Stimulated activated CD4-positive, alpha-beta T cell treated with anti-CD3 and anti-CD28 coated beads, Interleukin-4, amount 100 ng/mL, for 4 hours (primary cell): ENCODE results near the gene BCAN.

ENCODE experiments used
- DNase-seq, 2 experiments: peaks; one replicate each; pipeline ENCODE4 v3.0.0-alpha.2; 2020

The BCAN gene

DNA sequence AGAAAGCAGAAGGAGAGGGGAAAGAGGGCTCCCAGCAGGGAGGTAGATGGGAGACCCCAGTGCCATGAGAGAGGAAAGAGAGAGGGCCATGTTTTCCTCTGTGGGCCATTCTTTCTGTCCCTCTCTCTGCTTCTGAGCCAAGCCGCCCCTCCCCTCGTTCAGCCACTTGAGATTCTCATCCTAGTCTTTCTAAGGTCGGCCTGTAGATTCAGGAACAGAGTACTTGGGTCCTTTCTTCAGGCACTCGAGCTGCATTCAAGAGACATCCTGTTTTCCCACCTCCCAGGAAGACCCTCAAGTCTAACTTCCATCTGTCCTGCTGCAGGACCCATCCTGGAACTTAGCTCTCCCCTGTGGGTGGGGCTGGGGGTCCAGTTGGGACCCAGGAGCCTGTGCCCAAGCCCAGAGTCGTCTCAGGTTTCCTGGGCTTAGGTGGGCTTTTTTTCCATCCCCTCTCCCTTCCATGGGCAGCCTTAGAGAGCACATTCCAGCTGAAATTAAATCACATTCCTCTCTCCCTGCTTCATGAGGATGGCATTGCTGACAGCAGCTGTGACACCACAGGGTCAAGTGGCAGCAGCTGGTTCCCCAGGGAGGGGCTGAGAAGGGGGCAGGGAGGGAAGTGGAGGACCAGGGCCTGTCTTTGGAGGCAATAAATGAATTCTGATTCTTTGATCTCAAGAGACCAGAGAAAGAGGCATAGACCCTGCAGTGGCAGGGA lies 22.3 kb downstream of the BCAN start:
- no peak for DNase-seq

DNA sequence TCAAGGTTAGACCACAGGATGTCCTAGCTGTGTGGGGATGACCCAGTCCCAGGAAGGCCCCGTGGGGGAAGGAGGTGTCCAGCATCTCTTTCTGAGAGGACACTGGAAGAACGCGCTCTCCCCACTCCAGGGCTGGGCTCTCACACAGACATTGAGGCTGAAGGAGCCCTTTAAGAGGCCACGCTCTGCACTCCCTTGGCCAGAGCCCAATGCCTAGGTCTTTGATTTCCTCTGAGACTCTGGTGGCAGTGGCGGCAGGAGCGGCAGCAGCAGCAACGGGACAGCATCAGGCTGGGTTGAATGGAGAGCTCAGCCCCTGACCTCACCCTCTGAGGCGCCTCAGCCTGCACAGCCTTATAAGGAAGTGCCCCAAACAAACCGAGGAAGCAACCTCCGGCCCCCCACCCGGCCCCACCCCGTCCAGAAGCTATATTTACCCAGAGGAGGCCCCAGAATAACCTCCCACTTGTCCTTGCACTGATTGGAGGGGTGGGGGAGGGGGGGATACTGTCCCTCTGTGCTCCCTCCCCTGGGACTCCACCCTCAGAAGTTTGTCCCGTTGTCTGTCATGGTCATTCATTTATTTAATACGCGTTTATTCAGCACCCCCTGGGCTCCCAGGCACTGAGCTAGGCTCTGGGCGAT lies 23.0 kb downstream of the BCAN start:
- DNase-seq, result no peak

DNA sequence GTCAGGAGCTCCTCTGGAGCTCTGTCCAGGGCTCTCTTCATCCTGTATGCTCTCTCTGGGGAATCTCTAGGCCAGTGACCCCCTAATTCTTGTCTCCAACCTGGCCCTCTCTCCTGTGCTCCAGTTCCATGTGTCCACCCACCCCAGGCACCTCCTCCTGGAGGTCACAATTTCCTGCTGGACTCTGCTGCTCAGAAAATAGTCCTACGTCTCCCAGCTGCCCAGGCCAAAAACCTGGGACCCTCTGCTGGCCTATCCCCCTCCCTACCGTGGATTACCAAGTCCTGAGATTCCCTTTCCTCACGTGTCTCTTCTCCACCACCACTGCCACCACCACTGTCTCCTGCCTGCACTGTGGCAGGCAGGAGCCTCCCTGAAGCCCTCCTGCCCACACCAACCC lies 23.6 kb downstream of the BCAN start:
- DNase-seq, result no peak

DNA sequence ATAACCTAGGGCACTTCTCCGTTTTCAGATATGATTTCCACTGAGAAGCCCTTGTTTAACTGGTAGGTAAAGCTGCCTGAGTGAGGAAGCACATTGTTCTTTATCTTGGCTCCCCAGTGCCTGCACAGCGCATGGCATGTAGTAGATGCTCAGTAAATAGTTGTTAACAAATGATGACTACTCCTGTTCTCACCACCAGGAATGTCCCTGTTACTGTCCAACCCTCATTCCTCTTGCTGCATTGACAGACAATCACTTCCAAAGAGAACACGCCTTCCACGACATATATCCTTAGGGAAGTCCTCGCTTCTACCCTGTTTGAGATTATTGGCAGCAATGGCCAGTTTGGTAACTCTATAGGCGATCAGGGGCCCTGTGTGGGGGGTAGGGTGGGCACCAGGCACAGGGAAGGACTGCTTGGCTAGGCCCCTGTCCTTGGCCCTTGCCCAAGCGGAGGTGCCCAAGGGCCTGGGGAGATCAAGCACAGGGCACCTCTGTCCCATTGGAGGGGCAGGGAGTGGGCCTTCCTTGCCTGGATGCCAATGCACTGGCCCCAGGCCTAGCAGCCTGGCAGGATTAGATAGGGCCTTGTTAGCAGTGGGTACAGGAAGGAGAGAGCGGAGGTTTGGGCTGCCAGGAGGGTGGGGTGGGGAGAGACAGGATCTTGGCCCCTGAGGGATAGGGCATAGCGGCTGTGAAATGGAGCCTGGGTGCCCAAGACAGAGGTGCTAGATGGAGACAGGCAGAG lies 25.1 kb downstream of the BCAN start:
- DNase-seq, result no peak

DNA sequence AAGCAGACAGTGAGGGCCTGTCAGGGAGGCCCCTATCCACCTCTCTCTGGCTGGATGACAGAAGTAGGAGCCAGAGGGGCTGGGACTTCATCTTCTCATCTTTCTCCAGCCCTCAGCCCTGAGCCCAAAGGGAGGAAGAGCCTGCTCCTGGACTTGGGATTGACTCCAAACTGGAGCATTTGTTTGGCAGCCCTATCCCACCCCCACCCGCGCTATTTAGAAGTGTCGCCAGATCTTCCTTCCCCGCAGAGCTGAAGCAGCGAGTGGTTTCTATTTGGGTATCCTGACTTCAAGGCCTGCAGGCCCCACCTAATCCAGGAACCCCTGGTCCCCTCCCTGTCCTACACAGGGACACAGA lies 25.7 kb downstream of the BCAN start:
- no peak for DNase-seq

DNA sequence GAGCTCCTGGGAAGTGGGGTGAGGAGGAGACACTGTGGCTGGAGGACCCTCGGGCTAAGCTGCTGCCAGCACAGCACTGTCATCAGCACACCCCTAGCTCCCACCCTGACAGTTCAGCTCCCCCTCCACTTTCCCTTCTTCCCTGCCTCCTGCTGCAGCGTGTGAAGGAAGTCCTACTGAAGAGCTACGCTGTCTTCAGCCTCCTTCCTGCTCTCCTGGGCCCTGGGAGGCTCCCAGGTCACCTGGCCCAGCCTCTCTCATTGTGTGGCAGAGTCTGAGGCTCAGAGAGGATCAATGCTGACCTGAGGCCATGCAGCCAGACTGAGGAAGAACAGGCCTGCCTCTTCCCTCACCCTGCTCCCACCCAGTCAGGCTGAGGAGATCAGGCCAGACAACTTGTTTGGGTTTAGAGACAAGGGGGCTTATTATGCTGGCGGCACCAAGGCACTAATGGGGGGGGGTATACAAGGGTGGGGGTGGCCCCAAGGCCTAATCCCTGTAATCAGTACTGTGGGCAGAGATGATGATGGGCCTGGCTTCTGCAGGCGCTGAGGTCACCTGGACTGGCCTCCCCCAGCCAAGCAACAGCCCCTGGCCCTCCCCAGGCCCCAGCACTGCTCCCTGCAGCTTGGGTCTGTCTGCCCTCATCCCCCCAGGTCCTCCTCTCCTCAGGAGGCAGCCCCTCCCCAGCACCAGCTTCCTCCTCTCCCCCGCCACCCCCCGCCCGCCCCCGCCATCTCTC lies 26.2 kb downstream of the BCAN start:
- no peak for DNase-seq

DNA sequence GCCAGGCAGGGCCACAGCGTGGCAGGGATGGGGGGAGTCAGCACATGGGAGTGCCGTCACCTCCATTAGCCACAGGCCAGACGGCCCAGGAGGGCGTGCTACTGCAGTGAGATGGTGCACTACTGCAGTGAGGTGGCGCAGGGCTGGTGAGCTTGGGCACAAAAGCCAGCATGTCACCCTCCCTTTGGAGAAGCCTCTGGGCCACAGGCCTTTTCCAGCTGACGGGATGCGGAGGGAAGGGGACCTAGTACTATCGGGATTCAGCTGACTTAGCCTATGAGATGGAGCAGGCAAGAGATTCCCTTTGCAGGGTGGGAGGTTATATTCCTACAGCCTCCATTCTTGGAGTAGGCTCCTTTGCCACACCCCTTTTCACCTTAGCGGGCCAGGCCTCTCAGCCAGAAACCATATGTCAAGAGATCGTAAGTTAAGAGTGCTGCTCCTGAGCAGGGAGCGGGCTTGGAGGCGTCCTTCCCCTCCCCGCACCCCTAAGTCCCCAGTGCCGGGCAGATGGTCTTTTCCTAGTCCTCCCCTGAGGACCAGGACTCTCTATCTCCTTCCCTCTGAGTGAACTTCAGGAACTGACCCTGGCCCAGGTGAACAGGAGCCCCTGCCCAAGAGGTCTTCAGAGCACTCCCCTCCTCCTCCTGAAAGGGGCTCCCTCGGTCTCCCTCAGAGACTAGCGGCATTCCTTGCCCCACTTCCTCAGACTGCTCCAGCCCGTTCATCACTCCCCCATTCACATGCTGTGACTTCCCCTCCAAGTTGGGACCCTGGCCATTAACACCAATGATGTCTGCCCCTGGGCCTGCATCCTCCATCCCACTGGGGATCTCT lies 27.1 kb downstream of the BCAN start:
- DNase-seq, result no peak

DNA sequence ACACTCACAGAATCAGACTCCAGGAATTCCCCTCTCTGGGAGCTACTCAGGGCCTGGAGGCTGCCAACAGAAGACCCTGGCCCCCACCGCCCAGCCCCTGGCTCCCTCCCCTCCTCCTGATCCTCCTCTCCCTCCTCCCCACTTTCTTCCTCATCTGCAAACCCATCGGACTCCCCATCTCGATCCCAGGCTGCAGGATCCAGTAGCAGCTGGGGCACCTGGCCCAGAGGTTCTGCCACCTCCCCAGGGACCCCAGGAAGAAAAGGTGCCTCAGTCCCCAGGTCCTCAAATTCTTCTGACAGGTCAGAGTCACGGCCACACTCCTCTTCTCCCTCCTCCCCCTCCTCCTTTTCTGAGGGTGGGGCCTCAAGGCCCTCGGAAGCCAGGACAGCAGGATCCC lies 27.9 kb downstream of the BCAN start:
- no peak for DNase-seq

DNA sequence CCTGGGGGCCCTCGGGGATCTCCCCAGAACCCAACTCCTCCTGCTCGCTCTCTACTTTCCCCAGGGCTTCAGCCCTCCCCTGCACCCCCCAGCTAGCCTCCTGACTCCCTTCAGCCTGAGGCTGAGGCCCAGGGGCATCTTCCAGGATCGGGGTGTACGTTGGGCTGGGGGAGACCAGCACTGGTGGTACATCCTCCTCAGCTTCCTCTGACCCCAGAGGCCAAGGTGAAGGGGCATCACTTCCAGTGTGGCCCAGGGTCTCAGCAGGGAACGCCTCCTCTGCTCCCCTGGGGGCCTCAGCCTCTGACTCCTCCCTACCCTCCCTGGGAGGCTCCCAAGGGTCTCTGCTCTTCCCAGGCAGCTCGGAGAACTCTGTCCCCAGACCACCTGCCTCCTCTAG lies 28.4 kb downstream of the BCAN start:
- DNase-seq, result no peak

DNA sequence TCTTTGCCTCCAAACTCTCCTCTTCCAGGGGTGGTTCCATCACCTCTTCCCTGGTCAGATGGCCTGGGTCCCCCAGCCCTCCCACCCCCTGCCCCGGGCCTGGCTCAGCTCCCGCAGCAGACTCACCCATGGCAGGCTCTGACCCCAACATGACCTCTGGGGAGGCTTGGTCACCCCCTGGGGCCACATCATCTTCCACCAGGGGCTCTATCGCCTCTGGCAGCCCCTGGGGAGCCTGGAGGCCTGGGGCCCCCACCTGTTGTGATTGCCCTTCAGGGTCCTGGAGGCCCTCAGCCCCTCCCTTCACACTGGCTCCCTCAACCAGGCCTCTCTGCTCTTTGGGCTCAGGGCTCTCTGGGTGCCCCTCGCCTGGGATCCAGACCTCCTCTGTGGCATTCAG lies 28.9 kb downstream of the BCAN start:
- no peak for DNase-seq

DNA sequence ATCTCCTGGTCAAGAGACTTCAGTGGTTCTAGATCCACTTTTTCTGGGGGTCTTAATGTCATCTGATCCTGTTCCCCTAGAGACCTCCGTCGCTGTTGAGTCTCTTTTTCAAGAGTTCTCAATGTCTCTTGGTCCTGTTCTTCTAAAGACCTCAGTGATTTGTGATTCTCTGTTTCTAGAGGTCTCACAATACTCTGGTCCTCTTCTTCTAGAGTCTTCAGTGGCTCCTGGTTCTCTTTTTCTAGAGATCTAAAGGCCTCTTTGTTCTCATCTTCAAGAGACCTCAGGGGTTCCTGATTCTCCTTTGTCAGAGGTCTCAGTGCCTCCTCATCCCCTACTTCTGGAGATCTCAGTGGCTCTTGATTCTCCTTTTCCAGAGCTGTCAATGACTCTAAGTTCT lies 29.9 kb downstream of the BCAN start:
- no peak for DNase-seq

DNA sequence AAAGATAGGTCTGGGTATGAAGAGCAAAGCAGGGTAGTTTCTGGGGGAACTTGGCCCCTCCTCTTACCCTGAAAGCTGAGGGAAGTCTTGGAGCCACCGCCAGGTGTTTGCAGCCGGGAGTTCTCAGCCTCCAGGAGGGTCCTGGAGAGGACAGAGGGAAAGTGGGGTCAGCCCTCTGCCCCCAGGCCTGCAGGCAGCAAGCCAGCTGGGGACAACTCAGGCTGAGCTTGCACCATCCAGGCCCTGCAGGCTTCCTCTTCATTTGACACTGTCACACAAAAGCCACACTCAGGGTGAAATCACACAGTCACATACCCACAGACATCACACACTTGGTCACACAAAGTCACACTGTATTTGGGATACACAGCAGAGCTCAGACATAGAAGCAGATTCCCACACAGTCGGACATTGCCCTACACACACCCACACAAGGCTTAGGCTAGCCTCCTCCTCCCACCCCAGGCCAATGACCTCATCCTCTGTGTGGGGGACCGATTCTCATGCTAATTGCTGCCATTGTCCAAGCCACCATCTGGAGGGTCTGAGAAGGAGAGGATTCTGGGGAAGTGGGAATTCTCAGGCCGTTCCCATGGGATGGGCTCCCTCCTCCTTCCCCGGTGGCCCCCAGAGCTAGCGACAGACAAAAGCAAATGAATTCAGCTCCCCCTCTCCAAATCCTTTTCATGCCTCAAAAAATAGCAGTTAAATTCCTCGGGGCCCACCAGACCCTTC lies 31.6 kb downstream of the BCAN start:
- no peak for DNase-seq

DNA sequence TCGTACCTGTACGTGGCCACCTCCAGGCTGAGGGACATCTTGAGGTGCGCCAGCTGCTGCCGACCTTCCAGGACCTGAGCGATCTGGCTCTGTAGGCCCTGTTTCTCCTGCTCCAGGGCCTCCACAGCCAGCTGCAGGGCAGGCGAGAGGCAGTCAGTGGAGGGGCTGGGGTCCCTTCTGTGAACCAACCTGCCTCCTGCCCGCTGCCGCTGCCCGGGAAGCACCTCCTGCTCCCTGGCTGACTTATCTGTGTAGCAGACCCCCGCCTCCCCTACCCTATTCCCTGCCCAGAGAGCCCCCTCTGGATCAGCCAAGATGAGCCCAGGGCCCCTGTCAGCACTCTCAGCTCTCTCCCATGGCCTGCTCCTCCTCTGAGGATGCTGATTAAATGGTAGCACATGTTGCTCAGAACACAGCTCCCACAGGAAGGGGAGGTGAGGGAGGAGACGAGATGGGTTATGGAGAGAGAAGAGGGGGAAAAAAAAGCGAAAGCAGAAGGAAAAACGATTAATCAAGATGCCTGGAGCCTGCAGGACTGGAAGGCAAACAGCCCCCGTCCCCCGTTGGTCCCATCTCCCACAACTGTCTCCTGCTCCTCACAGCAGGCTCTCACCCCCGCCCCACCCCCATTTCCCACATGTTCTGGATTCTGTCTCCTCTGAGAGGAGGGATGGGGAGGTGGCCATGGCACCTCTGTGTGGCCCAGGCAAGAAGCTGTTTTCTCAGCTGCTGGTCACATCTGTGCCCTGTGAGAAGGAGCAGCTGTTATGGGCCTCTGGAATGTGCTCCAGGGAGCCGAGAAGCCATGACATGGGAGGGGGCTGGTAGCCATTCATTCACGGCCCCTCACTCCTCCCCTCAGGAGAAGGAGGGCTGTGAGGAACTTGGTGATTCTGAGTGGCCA lies 33.5 kb downstream of the BCAN start:
- no peak for DNase-seq

DNA sequence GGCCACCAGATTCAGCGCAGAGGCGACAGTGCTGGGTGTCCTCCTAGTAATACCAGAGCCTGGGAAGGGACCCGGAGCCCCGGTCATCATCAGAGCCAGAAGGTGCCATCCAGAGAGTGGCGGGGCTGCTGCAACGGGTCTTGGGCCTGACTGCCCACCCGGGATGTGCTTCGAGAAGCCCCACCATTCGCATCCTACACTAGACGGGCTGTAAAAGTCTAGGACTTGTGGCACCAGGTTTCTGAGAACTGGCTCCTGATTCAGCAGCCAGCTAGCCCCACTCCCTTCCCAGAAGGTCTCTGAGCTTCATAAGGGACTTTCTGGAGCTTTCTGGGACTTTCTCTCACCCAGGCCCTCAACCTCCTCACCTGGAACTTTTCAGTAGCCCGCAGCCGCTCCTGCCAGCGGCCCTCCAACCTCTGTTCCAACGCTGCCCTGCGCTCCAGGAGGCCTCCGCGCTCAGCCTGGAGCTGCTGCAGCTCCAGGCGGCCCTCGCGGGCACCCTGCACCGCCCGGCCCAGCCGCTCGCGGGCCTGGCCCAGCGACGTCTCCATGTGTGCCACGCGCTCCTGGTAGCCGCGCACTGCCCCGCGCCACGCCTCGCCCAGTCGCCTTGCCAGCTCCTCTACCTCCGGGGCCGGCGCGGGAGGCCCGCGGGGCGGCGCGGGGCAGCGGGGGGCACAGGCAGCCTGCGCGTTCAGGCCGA lies 34.4 kb downstream of the BCAN start:
- no peak for DNase-seq

DNA sequence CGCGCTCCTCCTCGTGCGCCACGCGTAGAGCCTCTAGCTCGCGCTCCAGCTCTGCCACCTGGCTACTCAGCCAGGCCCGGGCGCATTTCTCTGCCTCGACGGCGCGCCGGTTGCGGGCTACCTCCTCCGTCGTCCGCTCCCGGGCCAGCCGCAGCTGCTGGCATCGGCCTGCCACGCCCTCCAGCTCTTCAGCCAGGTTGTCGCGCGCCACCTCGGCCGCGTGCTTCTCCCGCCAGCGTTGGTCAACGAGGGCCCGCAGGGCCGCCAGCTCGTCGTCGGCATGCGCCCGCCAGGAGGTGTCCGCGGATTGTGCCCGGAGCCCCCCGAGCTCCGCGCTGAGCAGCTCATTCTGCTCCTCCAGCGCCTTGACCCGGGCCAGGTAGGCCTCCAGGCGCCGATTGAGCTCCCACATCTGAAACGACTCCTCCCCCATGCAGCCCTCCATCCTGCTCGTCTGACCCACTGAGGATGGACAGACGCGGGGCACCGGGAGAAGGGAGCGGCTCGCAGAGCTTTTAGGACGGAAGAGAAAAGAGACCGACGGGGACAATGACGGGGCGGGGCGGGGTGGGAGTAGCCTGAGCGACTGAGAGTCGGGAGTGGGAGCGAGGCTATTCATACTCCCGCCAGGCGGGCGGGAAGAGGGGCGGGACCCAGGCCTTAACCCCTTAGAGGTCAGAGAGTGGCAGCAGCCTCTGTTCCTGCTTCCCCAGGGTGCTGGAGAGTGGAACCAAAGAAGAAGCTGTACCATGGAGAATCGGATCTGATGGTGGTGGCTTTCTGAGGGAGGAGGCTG lies 35.1 kb downstream of the BCAN start, which contains the start of gene NES:
TSS of gene NES (minus strand) at position 588 of the 796 bp plus-strand sequence. CDS start at position 445, 143 bp downstream.
- no peak for DNase-seq

DNA sequence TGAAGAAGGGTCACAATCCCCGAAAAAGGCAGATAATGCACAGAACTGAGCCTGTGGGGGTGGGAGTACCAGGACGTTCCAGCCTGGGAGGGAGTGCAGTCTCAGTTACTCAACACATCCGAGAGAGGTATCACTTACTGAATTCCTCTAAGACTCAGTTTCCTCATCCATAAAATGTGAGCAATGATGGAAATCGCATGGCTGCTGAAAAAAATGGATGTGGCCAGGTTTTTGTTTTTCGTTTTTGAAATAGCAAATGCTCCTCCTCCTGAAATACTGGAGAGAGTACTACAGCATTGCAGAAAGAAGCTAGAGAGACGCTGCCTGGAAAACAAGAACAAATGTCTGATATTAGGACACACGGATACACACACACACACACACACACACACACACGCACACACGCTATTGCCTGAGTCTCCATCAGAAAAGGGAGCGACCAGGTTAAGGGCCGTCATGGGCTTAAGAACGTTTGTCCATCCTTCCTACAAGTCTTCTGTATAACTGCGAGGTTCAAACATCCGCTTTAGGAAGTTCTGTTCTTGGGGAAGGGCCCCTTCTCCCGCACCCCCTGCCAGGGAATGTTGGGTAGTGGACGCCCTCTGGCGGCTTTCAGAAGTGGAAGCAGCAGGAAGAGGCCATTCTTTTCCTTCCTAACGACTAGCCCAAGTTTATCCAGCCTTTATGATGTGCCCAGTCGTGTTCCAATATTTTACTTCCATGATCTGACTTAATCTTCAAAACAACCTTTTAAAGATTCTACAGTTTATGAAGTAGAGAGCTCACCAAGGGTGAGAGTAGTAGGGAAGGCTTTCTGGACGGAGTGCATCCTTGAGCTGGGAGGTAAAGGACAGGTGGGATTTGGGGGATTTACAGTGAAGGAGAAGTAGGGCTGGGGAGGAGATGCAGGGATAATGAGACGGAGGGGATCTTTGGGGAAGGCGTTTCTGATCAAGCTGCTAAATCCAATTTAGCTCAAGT lies 36.0 kb downstream of the BCAN start:
- no peak for DNase-seq

DNA sequence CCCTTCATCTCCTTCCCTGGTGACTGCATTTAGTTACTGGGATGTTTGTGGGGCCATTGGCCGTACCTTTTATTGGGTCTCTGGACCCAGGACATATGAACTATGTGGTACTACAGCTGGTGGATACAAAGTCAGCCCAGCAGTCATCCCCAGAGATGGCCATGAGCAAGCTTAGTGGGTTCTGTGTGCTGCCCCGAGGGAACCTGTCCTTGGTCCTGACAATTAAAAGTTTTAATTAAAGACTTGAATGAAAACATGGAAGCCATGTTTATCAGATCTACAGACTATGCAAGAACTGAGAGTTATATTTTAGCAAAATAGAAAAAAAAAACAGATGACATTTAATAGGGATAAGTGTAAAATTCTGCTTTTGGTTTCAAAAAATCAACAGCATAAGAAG lies 38.1 kb downstream of the BCAN start:
- no peak for DNase-seq
